ENCODE measurements around the gene TMEM256. TPM values are rescaled to one million over a fixed set of nuclear protein-coding genes. Genes with fewer than 3 reads are reported as not detected.

TMEM256 gene
- total RNA-seq, result 53.5 TPM
- long read RNA-seq, transcript TMEM256-201 (4 exons, 486 nt), result major isoform, 32 of 34 reads
- long read RNA-seq, partial matches to known transcripts, result 1 of 34 reads
- long read RNA-seq, other reads (novel, unspliced or antisense), result 1 of 34 reads

DNA sequence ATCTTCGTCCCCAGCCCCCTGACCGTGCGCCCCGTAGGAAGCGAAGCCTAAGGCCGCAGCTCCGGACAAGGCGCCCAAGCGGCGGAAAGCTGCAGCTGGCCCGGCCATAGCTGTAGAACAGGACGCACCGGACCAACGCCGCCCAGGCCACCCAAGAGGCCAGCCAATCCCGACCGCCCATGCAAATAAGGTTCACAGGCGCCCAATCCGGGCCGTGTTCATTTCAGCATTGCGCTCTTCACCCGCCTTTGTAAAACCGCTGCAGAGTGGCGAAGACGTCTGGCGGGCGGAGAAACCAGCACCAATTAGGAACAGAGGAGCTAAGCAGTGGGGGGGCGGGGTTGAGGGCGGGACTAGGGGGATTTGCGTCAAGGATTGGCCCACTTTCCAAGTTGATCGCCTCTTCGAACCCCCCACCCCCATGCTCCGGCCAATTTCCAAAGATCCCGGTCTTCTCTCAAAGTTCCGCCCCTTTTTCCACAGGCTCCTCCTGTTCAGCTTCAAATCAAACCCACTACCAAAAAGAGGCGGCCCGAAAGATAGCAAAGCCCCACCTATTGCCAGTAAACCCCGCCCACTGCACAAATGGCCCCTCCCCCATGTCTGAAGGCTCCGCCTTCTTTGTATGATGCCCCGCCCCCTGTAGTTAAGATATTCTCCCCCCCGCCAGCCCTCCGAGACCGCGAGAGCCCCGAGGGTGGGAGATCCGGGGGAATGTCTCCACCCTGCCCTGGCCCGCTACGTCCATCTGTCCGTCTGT is at the start of gene TMEM256:
Gene TMEM256 (minus strand): TSS at position 121 of the 760 bp plus-strand sequence. CDS start 13 bp downstream, at position 108.
- ATAC-seq (peak; percentile 94), DNase-seq (peak; percentile 98)
- intact Hi-C loops (cut with micrococcal nuclease), result no loop called here

DNA sequence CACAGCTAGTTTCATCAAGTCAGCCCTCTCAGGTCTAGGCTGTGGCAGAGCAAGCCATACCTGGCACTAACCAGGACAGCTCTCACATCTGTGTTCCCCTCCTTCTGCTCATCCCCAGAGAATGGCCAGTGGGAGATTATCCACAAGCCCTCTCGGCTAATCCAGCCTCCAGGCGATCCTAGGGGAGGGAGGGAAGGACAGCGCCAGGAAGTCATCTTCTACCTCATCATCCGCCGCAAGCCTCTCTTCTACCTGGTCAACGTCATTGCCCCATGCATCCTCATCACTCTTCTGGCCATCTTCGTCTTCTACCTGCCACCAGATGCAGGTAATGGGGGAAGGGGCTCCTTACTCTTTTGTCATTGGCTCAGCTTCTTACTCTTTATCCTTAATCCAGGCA is 44.6 kb upstream of the TMEM256 start:
- DNase-seq (no peak), ATAC-seq (no peak)
- intact Hi-C loops (cut with micrococcal nuclease), result no loop called here

- intact Hi-C loops (cut with micrococcal nuclease), result no loop called here
- DNase-seq (peak; percentile 47), ATAC-seq (peak; percentile 18)
Measured at GRCh38 chr17:7445619-7445968, 41.7 kb upstream of the TMEM256 start.

DNA sequence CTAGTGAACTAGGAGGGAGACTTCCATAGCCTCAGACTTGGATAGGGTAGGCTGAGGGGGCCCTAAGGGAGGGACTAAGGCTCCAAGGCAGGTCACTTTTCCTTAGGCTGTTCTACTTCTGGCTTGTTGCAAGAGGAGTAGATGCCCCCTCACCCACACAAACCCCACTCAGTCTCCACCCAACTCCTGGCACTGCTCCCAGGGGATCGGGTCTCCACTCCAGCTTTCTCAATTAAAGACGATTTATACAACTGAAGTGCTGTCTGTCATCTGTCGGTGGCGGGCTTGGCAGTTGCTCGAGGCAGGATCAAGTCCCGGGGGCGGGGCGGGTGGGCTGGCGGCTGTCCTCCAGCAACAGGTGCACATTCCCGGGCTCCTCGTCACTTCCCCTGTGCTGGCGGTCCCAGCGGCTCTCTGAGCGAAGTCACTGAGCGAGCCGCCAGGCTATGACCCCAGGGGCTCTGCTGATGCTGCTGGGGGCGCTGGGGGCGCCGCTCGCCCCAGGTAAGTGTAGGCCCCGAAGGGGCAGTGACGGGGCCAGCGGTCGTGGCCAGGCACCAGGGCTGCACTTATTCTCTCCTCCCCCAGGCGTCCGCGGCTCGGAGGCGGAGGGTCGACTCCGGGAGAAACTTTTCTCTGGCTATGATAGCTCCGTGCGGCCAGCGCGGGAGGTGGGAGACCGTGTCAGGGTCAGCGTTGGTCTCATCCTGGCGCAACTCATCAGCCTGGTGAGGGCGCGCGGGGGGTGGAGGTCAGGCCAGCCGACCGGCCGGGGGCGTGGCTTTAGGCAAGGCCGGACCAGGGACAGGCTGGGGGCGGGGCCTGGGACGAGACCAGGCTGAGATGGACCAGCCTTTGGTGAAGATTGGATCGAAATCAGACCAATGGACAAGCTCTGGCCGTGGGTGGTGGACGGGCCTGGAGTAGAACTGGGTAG is 41.1 kb upstream of the TMEM256 start, which contains the start of gene CHRNB1:
Gene CHRNB1 (plus strand): TSS at position 380 of the 937 bp plus-strand sequence. CDS start 67 bp downstream, at position 447.
- peak; percentile 91 for DNase-seq
- intact Hi-C loops (cut with micrococcal nuclease), result no loop called here
- ATAC-seq, result peak; percentile 90

GRCh38 chr17:7443499-7444485 is 39.9 kb upstream of the TMEM256 start:
- ATAC-seq (no peak), DNase-seq (no peak)
- intact Hi-C loops (cut with micrococcal nuclease), result no loop called here

DNA sequence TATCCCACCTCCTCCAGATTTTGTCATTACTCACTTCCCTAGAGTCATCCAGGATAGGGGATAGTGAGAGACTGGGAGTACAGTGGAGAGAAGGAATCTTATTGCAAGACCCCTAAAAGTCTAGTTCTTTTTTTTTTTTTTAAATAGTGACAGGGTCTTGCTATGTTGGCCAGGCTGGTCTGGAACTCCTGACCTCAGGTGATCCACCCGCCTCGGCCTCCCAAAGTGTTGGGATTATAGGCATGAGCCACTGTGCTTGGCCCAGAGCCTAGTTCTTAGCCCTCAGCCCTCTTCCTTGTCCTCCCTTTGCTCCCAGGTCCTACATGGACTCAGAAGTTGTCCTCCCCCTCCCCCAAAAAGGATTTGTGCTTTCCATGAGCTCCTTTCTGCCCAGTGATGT is 38.2 kb upstream of the TMEM256 start:
- intact Hi-C loops (cut with micrococcal nuclease), result no loop called here
- DNase-seq (no peak), ATAC-seq (no peak)

GRCh38 chr17:7441266-7441665 is 37.4 kb upstream of the TMEM256 start:
- DNase-seq (no peak), ATAC-seq (no peak)
- intact Hi-C loops (cut with micrococcal nuclease), result no loop called here

- intact Hi-C loops (cut with micrococcal nuclease), result no loop called here
- peak; percentile 6 for ATAC-seq
Measured at GRCh38 chr17:7440834-7441195, 36.9 kb upstream of the TMEM256 start.

GRCh38 chr17:7440113-7440833 is 36.4 kb upstream of the TMEM256 start:
- peak; percentile 14 for ATAC-seq
- intact Hi-C loops (cut with micrococcal nuclease), result no loop called here

More at GRCh38 chr17:7440834-7441195, 36.9 kb upstream of the TMEM256 start:
- peak; percentile 77 for DNase-seq

DNA sequence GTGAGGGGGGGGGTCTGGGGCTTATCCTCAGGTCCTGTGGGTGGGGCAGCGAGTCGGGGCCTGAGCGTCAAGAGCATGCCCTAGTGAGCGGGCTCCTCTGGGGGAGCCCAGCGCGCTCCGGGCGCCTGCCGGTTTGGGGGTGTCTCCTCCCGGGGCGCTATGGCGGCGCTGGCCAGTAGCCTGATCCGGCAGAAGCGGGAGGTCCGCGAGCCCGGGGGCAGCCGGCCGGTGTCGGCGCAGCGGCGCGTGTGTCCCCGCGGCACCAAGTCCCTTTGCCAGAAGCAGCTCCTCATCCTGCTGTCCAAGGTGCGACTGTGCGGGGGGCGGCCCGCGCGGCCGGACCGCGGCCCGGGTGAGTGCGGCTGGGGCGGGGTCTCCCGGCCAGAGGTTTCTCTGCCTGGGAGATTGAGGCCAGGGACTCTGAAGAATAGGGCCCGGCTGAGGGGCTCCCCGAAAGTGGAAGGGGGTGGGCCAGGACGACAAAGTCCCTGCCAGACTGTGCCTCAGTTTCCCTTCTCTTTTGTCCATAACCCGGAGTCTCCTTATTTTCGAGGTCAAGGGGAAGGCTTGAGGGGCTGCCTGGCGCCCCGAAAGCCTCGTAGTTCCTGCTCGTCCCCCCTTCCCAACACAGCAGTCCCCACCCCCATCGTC is 35.7 kb upstream of the TMEM256 start, which contains the start of gene FGF11:
Gene FGF11 (plus strand): TSS at position 51 of the 651 bp plus-strand sequence. CDS start 109 bp downstream, at position 160.
- DNase-seq, result no peak
- ATAC-seq, result no peak
- intact Hi-C loops (cut with micrococcal nuclease), result no loop called here

More at GRCh38 chr17:7440113-7440833, 36.4 kb upstream of the TMEM256 start:
- DNase-seq, result peak; percentile 84

- ATAC-seq, result no peak
- intact Hi-C loops (cut with micrococcal nuclease), result no loop called here
- DNase-seq, result no peak
Measured at GRCh38 chr17:7438656-7439460, 35.0 kb upstream of the TMEM256 start.

- DNase-seq (peak; percentile 87), ATAC-seq (peak; percentile 20)
- intact Hi-C loops (cut with micrococcal nuclease), result no loop called here
Measured at GRCh38 chr17:7437950-7438614, 34.2 kb upstream of the TMEM256 start.

GRCh38 chr17:7437369-7437863 is 33.5 kb upstream of the TMEM256 start:
- intact Hi-C loops (cut with micrococcal nuclease), result no loop called here
- peak; percentile 0 for ATAC-seq
- no peak for DNase-seq

DNA sequence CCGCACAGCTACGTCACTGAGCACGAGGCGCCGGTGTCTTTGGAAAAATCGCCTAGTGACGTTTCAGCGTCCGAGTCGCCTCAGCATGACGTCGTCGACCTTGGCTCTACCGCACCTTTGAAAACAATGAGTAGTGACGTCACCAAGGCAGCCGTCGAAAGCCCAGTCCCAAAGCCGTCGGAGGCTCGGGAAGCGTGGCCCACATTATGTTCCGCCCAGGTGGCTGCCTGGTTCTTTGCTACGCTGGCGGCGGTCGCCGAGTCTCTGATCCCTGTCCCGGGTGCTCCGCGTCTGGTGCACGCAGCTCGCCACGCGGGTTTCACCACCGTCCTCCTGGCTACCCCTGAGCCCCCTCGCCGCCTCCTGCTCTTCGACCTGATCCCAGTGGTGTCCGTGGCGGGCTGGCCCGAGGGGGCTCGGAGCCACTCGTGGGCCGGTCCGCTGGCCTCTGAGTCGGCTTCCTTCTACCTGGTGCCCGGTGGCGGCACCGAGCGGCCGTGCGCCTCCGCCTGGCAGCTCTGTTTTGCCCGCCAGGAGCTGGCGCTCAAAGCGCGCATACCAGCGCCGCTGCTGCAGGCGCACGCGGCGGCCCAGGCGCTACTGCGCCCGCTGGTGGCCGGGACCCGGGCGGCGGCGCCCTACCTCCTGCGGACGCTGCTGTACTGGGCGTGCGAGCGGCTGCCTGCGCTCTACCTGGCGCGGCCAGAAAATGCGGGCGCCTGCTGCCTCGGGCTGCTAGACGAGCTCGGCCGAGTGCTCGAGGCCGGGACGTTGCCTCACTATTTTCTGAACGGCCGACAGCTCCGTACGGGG is 32.9 kb upstream of the TMEM256 start:
- intact Hi-C loops (cut with micrococcal nuclease), result no loop called here
- ATAC-seq (peak; percentile 80), DNase-seq (peak; percentile 92)
